HG03135 (cell line): ENCODE data around the gene GLCE.

Source experiments
- ATAC-seq: cut with Tn5 transposase; IDR thresholded peaks from one replicate; pipeline ENCODE4 v1.9.1; 2021; ENCODE audit warnings: mild to moderate bottlenecking, moderate library complexity; ENCODE audit not compliant: unreplicated experiment

Gene GLCE

DNA sequence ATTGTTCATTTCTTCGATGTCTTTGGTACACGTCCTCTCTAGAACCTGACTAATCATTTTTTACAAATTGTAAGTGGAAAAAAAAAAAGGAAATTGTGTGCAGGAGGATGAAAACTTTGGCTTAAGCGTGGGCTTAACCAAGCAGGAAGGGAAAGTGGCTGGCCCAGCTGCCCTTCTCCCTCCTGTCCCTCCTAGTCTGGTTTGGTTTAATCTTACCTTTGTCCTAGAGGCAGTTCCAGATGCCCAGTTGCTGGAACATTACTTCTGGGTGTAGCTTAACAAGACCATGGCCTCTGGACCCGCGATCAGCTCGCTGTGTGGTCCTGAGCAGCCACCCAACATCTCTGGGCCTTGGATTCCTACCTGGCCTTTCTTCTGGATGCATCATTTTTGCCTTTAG is 153.7 kb downstream of the GLCE start:
- ATAC-seq = no peak

GRCh38 chr15:69314736-69315135 is 154.3 kb downstream of the GLCE start:
- ATAC-seq = no peak

DNA sequence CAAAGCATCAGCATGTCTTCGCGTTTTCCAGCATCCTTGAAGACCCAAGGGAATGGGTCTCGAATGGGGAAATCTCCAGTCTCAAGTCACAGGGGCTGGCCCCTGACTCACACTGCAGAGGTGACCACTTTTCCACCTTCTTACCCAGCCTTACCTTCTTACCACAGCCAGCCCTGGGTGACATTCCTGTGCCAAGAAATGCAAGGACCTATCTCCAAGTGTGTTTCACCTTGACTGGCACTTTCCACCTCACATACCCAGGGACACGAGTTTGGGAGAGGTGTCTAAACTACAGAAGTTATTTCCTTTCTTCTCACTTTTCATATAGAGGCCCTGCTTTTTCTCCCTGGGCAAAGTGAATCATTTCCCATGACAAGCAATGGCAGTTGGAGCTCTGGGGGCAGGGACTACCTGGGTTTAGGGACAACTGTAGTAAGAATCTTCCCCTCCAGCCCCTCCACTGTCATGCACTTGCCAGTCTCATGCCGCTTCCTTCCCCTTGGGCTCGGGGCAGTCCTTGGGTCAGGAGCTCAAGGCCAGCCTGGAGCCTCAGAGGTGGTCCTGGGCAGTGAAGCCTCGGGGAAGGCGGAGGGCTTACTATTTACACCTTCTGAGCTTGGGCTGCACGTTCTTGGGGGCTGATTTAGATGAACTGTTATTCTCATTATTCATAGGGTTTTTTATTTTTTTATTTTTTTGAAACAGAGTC is 155.1 kb downstream of the GLCE start:
- ATAC-seq = no peak

DNA sequence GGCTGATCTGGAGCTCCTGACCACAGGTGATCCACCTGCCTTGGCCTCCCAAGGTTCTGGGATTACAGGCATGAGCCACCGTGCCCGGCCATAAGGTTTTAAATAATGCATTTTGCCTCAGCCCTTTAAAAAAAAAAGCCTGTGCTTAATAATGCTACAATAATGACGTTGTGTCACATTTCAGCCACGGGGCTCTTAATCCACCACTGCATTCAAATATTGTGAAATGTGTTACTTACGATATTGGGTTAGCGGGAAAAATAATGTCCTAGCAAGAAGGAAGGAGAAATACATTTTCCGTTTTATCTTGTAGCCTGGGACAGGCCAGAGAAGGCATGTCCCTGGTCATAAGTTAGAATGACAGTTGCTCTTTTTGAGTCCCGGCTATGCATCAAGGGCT is 155.9 kb downstream of the GLCE start:
- no peak for ATAC-seq

DNA sequence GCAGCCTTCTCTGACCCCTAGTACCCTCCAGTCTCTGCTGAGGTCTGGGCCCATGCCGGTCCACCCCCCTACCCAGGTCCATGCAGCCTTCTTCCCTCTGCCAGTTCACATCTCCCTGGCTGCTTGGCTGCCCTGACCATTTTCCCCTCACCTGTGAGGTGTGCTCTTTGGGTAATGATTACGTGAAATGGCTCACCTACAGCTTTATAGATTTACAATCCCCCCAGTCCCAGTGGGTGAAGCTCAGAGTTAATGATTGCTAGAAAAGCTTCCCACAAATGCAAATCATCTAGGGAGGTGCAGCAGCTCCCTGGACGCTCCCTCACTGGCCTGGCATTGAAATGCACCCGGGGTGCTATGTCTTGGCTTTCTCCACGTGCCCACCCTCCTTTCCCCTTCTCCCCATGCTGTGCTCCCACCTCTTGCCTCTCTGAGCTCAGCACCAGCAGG is 157.0 kb downstream of the GLCE start:
- ATAC-seq = no peak

DNA sequence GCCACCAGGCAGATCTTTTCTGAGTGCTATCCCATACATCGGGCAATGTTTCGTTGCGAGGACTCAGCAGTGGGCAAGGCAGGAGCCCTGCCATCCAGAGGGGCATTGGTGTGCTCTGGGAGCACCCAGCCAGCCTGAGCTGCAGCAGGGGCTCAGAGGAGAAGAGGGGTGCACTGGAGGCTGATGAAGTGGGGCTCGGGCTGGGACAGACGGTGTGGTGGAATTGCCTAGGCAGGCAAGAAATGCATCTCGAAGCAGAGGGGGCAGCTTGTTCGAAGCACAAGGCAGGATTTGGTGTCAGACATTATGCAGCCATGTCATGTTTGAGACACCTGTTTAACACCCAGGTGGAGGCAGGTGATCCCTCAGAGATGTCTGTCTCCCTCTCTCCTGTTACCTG is 157.6 kb downstream of the GLCE start:
- ATAC-seq = no peak

DNA sequence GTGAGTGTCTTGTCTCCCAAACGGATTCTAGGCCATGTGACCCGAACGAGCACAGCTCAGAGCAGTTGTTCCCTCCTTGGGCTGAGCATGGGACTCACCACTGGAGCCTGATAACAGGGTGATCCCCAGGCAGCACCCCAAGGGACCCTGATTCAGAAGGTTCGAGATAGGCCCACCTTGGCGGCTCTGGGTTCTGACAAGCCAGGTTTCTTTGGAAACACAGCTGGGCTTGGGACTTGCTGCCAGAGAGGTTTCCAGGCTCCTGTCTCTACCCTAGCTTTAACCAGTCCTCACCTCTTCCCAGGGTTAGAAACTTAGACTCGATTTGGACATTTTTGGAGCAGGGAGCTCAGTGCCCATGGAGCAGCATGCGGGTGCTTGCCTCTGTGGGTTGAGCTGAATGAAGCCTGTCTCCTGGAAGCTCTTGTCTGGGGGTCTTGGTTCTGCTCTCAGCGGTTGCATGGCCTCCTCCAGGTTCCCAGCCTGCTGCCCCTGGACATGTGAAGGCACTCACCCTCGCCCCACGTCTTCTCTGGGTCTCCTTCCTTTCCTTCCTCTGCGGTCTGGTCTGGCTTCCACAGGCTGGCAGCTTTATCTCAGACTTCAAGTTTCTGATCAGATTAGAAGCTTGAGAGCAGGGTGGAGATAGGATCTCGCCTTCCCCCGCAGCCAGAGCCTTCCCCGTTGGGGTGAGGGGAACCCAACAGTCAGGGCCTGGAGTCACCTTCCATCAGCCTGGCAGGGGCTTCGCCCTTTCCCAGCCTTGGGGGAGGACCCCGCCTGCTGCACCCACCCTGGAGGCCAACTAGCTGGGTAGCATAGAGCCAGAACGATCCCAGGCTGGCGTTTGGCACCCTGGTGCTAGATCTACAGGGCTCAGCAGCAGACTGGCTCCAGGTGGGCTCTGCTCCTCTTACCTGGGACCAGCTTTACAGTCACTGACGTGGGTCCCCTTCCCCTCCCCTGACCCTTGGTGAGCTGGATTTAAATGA is 159.2 kb downstream of the GLCE start:
- no peak for ATAC-seq

GRCh38 chr15:69320977-69321554 is 160.6 kb downstream of the GLCE start:
- ATAC-seq = no peak
